OCI-LY7 (cell line): ENCODE data around the gene CARMIL1.

Source experiments
- EZH2phosphoT487 ChIP-seq: fragments of 200-600 bp; sonication (generic); IDR thresholded peaks from 2 replicates; pipeline ENCODE4 v1.6.1; 2018; ENCODE audit warnings: low read depth, borderline replicate concordance, mild to moderate bottlenecking, mixed run types, antibody characterized with exemption, low read length, moderate library complexity, mixed read lengths
- TF ChIP-seq, protein P1 (sequence below): fragments of 200-600 bp; sonication (generic); conservative IDR thresholded peaks from 2 replicates; pipeline ENCODE4 v1.5.1; 2014; ENCODE audit warnings: mild to moderate bottlenecking, antibody characterized with exemption, low read length, moderate library complexity, mixed read lengths

- TF ChIP-seq, protein P1, sequence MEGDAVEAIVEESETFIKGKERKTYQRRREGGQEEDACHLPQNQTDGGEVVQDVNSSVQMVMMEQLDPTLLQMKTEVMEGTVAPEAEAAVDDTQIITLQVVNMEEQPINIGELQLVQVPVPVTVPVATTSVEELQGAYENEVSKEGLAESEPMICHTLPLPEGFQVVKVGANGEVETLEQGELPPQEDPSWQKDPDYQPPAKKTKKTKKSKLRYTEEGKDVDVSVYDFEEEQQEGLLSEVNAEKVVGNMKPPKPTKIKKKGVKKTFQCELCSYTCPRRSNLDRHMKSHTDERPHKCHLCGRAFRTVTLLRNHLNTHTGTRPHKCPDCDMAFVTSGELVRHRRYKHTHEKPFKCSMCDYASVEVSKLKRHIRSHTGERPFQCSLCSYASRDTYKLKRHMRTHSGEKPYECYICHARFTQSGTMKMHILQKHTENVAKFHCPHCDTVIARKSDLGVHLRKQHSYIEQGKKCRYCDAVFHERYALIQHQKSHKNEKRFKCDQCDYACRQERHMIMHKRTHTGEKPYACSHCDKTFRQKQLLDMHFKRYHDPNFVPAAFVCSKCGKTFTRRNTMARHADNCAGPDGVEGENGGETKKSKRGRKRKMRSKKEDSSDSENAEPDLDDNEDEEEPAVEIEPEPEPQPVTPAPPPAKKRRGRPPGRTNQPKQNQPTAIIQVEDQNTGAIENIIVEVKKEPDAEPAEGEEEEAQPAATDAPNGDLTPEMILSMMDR, result no peak
- no peak for TF ChIP-seq EZH2phosphoT487
Measured at GRCh38 chr6:25280344-25281074, 1.3 kb downstream of the CARMIL1 start.
